CD4-positive, CD25-positive, alpha-beta regulatory T cell (primary cell): ENCODE results near the gene ANKRD35. TPM values are rescaled to one million over a fixed set of nuclear protein-coding genes. Genes with fewer than 3 reads are reported as not detected.

Experiments used
- ATAC-seq, 2 donors: fragments of 150-1000 bp; cut with Tn5 transposase; one replicate each; pipeline ENCODE4 v1.10.0; 2021; ENCODE audit warnings: low read depth in 2 of 2, moderate number of reproducible peaks in 2 of 2, moderate library complexity in 1 of 2
- DNase-seq, 3 donors: peaks; one replicate each; pipeline versions ENCODE4 v3.0.0 to v3.0.0-alpha.2; 2012 to 2022; ENCODE audit warnings: mixed read lengths in 1 of 3
- H3K27ac ChIP-seq: one replicate; pipeline ENCODE4 v1.7.0; 2013; ENCODE audit warnings: mild to moderate bottlenecking, low read length; ENCODE audit not compliant: insufficient read depth, poor library complexity, severe bottlenecking
- H3K27me3 ChIP-seq: one replicate; pipeline ENCODE4 v1.7.0; 2013; ENCODE audit warnings: low read length; ENCODE audit not compliant: control insufficient read depth, insufficient read depth
- H3K36me3 ChIP-seq: one replicate; pipeline ENCODE4 v1.7.0; 2013; ENCODE audit warnings: mild to moderate bottlenecking, low read length, moderate library complexity; ENCODE audit not compliant: control insufficient read depth, insufficient read depth
- H3K4me1 ChIP-seq: 2 replicates; pipeline ENCODE4 v1.7.0; 2013; ENCODE audit warnings: mild to moderate bottlenecking, low read length; ENCODE audit not compliant: insufficient read depth, control insufficient read depth, poor library complexity, severe bottlenecking
- H3K4me3 ChIP-seq: one replicate; pipeline ENCODE4 v1.7.0; 2013; ENCODE audit warnings: low read depth, mild to moderate bottlenecking, low read length, moderate library complexity
- H3K9me3 ChIP-seq, 2 experiments: 1 replicate in 1 of 2; 2 replicates in 1 of 2; pipeline ENCODE4 v1.7.0; 2013; ENCODE audit warnings: low read length in 2 of 2, mild to moderate bottlenecking in 1 of 2, moderate library complexity in 1 of 2; ENCODE audit not compliant: control insufficient read depth in 2 of 2
- H3K27ac Mint-ChIP-seq, 3 donors: one replicate each; pipeline ENCODE4 v1.8.0; 2020 to 2022; ENCODE audit warnings: mild to moderate bottlenecking in 3 of 3, mixed read lengths in 3 of 3, moderate library complexity in 2 of 3
- H3K27me3 Mint-ChIP-seq: one replicate; pipeline ENCODE4 v1.8.0; 2022; ENCODE audit warnings: mild to moderate bottlenecking, mixed read lengths
- H3K36me3 Mint-ChIP-seq: one replicate; pipeline ENCODE4 v1.8.0; 2020; ENCODE audit warnings: mixed read lengths
- H3K4me1 Mint-ChIP-seq, 4 donors: one replicate each; pipeline ENCODE4 v1.8.0; 2020 to 2022; ENCODE audit warnings: mixed read lengths in 4 of 4, mild to moderate bottlenecking in 1 of 4
- H3K4me3 Mint-ChIP-seq, 4 donors: one replicate each; pipeline ENCODE4 v1.8.0; 2020 to 2022; ENCODE audit warnings: mild to moderate bottlenecking in 4 of 4, mixed read lengths in 4 of 4, moderate library complexity in 3 of 4
- H3K9me3 Mint-ChIP-seq, 7 donors: one replicate each; pipeline ENCODE4 v1.8.0; 2020 to 2022; ENCODE audit warnings: mixed read lengths in 7 of 7, mild to moderate bottlenecking in 3 of 7, moderate library complexity in 2 of 7
- polyA plus RNA-seq, 4 donors: library from polyadenylated mRNA; unstranded; fragments of 300-500 nt; fragmentation: Illumina TruSeq; gene quantifications; one replicate each; pipeline ENCODE4 v1.2.3, GENCODE V29; 2021
- total RNA-seq: library from RNA; stranded (reverse); gene quantifications from one replicate; pipeline ENCODE4 v1.2.3, GENCODE V29; 2022

The ANKRD35 gene
- total and polyA plus RNA-seq, 5 donors from 2014 or later, result 0.17 to 0.45 (median 0.26) TPM

DNA sequence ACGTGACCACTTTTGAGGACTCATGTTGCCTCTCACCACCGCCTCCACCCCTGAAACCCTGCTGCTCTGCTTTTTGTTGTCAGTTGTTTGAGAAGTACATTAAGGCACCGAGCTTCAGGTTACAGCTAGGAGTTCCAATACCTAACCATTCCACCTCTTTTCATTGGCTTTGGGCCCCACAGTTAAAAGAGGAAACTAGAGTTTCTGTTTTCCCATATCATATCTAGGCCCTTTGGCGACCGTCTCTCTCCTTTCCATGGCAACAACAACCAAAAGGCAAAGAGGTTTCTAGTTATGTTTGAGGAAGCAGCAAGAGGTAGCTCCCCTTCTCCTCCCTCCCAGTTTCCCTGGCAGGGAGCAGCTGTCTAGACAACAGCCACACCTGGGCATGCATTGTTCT lies 5.9 kb downstream of the ANKRD35 start:
- no peaks in the 10 kb centered on the region for H3K9me3 ChIP-seq
- Mint-ChIP-seq H3K27ac (peak overlapping the region in 1 of 3 donors; percentile 61), H3K4me3 (no peak overlapping the region), H3K27me3 (peaks cover 59% of the 10 kb centered on the region), H3K36me3 (no peaks in the 10 kb centered on the region), H3K4me1 (peaks cover 0 to 8% (median 3%) of the 10 kb centered on the region in 4 donors), H3K9me3 (no peaks in the 10 kb centered on the region)
- ATAC-seq, result no peak
- no peaks in the 10 kb centered on the region for H3K36me3 ChIP-seq
- H3K27ac ChIP-seq, result no peak overlapping the region
- DNase-seq, result no peak
- no peaks in the 10 kb centered on the region for H3K4me1 ChIP-seq
- H3K4me3 ChIP-seq, result no peak overlapping the region
- peaks cover 12% of the 10 kb centered on the region for H3K27me3 ChIP-seq

DNA sequence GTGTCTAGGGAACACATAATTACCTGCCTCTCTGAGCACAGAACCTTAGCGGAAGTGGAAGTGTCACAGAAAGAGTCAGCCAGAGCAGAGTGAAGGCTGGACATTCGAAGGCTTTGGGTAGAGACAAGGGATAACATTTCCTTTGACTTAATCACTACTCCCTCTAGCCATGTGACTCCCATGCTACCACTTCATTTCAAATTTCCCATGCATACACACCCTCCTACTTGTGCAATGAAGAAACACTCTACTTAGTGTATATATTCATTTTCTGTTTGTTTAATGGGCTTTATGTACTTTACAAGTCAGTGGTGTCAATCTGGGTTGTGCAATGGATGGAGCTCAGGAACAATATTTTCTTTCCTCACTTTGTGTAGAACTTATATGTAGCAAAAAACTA lies 6.9 kb downstream of the ANKRD35 start:
- Histone ChIP-seq H3K36me3 (no peaks in the 10 kb centered on the region), H3K27ac (no peak overlapping the region), H3K4me3 (no peak overlapping the region), H3K9me3 (no peaks in the 10 kb centered on the region), H3K27me3 (peaks cover 3% of the 10 kb centered on the region), H3K4me1 (no peaks in the 10 kb centered on the region)
- H3K27ac Mint-ChIP-seq, result no peak overlapping the region
- H3K4me3 Mint-ChIP-seq, result no peak overlapping the region
- no peaks in the 10 kb centered on the region for H3K36me3 Mint-ChIP-seq
- H3K27me3 Mint-ChIP-seq, result peaks cover 57% of the 10 kb centered on the region
- ATAC-seq (no peak), DNase-seq (no peak)
- peaks cover 0 to 8% (median 0%) of the 10 kb centered on the region in 4 donors for H3K4me1 Mint-ChIP-seq
- no peaks in the 10 kb centered on the region for H3K9me3 Mint-ChIP-seq

DNA sequence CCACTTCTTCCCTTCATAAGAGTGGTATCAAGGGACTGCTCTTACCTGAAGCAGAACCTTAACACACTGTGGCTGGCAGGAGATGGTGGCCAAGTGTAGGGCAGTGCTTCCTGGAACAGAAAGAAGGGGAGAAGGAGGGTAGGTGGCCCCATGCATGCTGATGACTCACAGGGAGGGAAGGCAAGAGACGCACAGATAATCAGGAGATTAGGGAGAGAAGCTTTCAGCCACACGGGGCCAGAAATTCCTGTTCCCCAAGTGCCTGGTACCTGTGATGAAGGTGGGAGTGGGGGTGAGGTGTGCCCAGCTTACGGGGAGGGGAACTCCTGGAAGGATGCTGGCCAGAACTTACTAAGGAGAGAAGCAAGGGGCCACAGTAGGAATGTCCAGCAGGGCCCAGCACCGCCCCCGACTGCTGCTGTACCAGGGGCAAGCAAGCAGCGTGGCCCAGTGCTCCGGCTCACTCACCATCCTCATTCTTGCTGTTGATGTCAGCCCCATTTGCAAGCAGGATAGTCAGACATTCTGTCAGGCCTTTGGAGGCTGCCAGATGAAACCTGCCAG lies 7.7 kb downstream of the ANKRD35 start:
- no peak overlapping the region for H3K27ac ChIP-seq
- peaks cover 57% of the 10 kb centered on the region for H3K27me3 Mint-ChIP-seq
- no peaks in the 10 kb centered on the region for H3K9me3 Mint-ChIP-seq
- H3K27me3 ChIP-seq, result no peaks in the 10 kb centered on the region
- DNase-seq, result no peak
- no peak for ATAC-seq
- no peak overlapping the region for H3K4me3 Mint-ChIP-seq
- H3K4me1 Mint-ChIP-seq, result peaks cover 0 to 8% (median 2%) of the 10 kb centered on the region in 4 donors
- no peaks in the 10 kb centered on the region for H3K36me3 Mint-ChIP-seq
- no peaks in the 10 kb centered on the region for H3K9me3 ChIP-seq
- no peak overlapping the region for H3K27ac Mint-ChIP-seq
- no peaks in the 10 kb centered on the region for H3K4me1 ChIP-seq
- no peak overlapping the region for H3K4me3 ChIP-seq
- H3K36me3 ChIP-seq, result no peaks in the 10 kb centered on the region

GRCh38 chr1:145874646-145875045 lies 11.0 kb downstream of the ANKRD35 start:
- H3K27ac Mint-ChIP-seq, result no peak overlapping the region
- DNase-seq (no peak), ATAC-seq (no peak)
- no peak overlapping the region for H3K27ac ChIP-seq
- H3K4me3 ChIP-seq, result no peak overlapping the region
- H3K9me3 Mint-ChIP-seq, result no peaks in the 10 kb centered on the region
- H3K4me1 ChIP-seq, result peaks cover 13% of the 10 kb centered on the region
- H3K36me3 ChIP-seq, result no peaks in the 10 kb centered on the region
- H3K27me3 Mint-ChIP-seq, result peaks cover 50% of the 10 kb centered on the region
- no peaks in the 10 kb centered on the region for H3K36me3 Mint-ChIP-seq
- no peaks in the 10 kb centered on the region for H3K9me3 ChIP-seq
- peaks cover 2% of the 10 kb centered on the region for H3K27me3 ChIP-seq
- H3K4me3 Mint-ChIP-seq, result peak overlapping the region in 1 of 4 donors; percentile 4
- peaks cover 4 to 19% (median 13%) of the 10 kb centered on the region in 4 donors for H3K4me1 Mint-ChIP-seq

GRCh38 chr1:145871994-145872924 lies 13.4 kb downstream of the ANKRD35 start:
- Mint-ChIP-seq H3K27ac (peak overlapping the region; percentile 85 to 94 (median 92)), H3K27me3 (peaks cover 45% of the 10 kb centered on the region), H3K4me3 (peak overlapping the region; percentile 31 to 85 (median 81)), H3K4me1 (peaks cover 4 to 19% (median 13%) of the 10 kb centered on the region in 4 donors), H3K9me3 (no peaks in the 10 kb centered on the region), H3K36me3 (no peaks in the 10 kb centered on the region)
- Histone ChIP-seq H3K36me3 (no peaks in the 10 kb centered on the region), H3K27me3 (peaks cover 2% of the 10 kb centered on the region), H3K4me3 (peak overlapping the region; percentile 38), H3K4me1 (peaks cover 13% of the 10 kb centered on the region), H3K27ac (no peak overlapping the region), H3K9me3 (no peaks in the 10 kb centered on the region)
- ATAC-seq, result peak; percentile 77 to 81
- DNase-seq, result peak in 2 of 3 donors; percentile 47 to 57

GRCh38 chr1:145868232-145868631 lies 17.4 kb downstream of the ANKRD35 start:
- Histone ChIP-seq H3K4me1 (peaks cover 13% of the 10 kb centered on the region), H3K27ac (no peak overlapping the region), H3K4me3 (no peak overlapping the region), H3K9me3 (no peaks in the 10 kb centered on the region), H3K36me3 (no peaks in the 10 kb centered on the region), H3K27me3 (peaks cover 2% of the 10 kb centered on the region)
- peaks cover 40% of the 10 kb centered on the region for H3K27me3 Mint-ChIP-seq
- peaks cover 4 to 19% (median 13%) of the 10 kb centered on the region in 4 donors for H3K4me1 Mint-ChIP-seq
- no peaks in the 10 kb centered on the region for H3K9me3 Mint-ChIP-seq
- no peaks in the 10 kb centered on the region for H3K36me3 Mint-ChIP-seq
- ATAC-seq (no peak), DNase-seq (no peak)
- H3K27ac Mint-ChIP-seq, result no peak overlapping the region
- no peak overlapping the region for H3K4me3 Mint-ChIP-seq

DNA sequence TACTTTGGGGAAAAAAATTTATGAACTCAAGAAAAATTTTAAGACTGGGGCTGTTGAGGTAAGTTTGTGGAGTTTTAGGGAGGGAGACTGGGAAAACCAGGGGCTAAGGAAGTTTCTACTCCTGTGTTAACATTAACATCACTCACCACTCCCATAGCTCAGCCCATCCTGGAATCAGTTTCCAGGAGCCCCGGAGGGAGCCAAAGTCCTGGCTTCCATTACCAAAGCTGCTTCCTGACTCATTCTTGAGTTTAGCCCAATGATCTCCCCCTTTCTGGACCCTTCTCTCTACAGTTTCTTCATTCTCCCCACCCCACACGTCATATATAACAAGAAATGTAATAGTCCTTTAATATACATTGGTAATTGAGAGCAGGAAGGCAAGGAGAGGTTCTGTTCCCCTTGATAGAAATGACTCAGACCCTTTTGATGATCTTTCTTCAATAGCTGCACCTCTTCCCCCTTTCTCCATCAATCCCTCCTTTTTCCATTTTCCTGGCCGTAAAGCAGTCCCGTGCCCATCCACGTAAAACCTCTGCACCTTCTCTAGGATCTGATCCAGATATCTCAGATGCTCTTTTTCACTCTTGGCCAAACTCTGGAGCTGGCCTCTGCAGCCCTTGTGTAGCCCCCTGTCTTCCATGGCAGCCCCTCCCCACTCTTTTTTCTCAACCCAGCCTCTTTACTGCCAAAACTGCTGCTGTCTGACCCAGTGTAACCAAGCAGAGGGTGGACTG lies 22.2 kb downstream of the ANKRD35 start:
- Histone ChIP-seq H3K4me3 (no peak overlapping the region), H3K4me1 (peaks cover 8% of the 10 kb centered on the region), H3K27ac (no peak overlapping the region), H3K27me3 (no peaks in the 10 kb centered on the region), H3K9me3 (no peaks in the 10 kb centered on the region), H3K36me3 (no peaks in the 10 kb centered on the region)
- DNase-seq (no peak), ATAC-seq (no peak)
- H3K27ac Mint-ChIP-seq, result no peak overlapping the region
- no peaks in the 10 kb centered on the region for H3K36me3 Mint-ChIP-seq
- H3K27me3 Mint-ChIP-seq, result peaks cover 36% of the 10 kb centered on the region
- H3K4me1 Mint-ChIP-seq, result peaks cover 0 to 10% (median under 1%) of the 10 kb centered on the region in 4 donors
- no peaks in the 10 kb centered on the region for H3K9me3 Mint-ChIP-seq
- H3K4me3 Mint-ChIP-seq, result peak overlapping the region in 1 of 4 donors; percentile 65
